ENCODE data around the gene SNAP47.

The SNAP47 gene

DNA sequence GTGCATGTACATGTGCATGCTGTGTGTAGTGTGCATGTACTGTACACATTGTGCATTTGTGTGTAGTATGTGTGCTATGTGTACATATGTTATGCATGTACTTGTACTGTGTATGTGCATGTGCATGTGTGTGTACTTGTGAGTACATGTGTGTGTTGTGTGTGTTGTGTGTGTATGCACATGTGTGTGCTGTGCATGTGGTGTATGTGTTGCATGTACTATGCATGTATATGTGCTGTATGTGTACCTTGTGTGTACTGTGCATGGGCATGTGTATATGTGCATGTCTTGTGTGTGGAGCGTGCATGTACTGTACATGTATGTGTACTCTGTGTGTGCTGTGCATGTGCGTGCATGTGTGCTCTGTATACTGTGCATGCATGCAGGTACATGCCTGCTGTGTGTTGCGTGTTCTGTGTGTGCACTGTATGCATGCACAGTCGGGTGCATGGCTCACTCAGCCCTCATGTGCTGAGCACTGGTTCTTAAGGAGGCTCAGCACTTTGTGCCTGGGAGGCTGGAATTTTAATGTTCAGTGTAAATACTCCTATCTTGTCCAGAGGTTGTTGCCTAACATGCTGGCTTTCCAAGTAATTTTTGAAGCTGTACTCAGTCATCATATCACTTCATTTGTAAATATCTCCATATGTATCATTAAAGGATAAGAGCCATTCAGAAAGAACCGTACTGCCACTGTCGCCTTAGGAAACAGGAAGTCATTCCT lies 32.3 kb downstream of the SNAP47 start:
- DNase-seq (ENCODE audit: low read depth) = no peak
- TF ChIP-seq CTCF (IDR thresholded peaks at IDR 0.05; ENCODE audit: low read depth, low read length, missing control alignments) = no peak
- in situ Hi-C loops (cut with HindIII; ENCODE audit: low sequenced_read_pairs) = loop anchor here (25.0 kb wide), 1 partner anchor 170 kb away; the partner anchor contains the start of gene WNT9A
- H3K4me3 ChIP-seq (ENCODE audit: low read depth, low read length) = no peak overlapping the region

GRCh38 chr1:227768125-227768439 lies 32.8 kb downstream of the SNAP47 start:
- no peak overlapping the region for H3K4me3 ChIP-seq (ENCODE audit: low read depth, low read length)
- no peak for DNase-seq (ENCODE audit: low read depth)
- no peak for TF ChIP-seq CTCF (IDR thresholded peaks at IDR 0.05; ENCODE audit: low read depth, low read length, missing control alignments)
- in situ Hi-C loops (cut with HindIII; ENCODE audit: low sequenced_read_pairs) = loop anchor here (25.0 kb wide), 1 partner anchor 169 kb away; the partner anchor contains the start of gene WNT9A

DNA sequence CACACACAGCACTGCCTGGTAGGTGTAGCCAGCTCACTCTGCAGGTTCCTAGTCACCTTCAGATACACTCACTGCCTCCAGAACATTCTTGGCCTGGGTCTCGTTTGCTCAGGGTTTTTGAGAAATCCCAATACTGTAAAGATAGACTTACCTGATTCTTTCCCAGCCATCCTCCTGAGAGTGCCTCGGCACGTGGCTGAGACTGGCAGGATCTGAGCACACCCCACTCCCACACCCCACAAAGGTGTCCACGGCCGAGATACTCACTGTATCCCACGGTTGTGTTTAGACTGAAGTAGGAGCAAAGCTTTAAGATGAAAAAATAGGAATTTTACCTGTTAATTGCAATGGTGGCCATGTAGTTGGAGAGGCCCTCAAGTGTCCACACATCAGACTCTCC lies 33.4 kb downstream of the SNAP47 start:
- in situ Hi-C loops (cut with HindIII; ENCODE audit: low sequenced_read_pairs) = loop anchor here (25.0 kb wide), 1 partner anchor 169 kb away; the partner anchor contains the start of gene WNT9A
- TF ChIP-seq CTCF (IDR thresholded peaks at IDR 0.05; ENCODE audit: low read depth, low read length, missing control alignments) = no peak
- no peak overlapping the region for H3K4me3 ChIP-seq (ENCODE audit: low read depth, low read length)
- DNase-seq (ENCODE audit: low read depth) = no peak

DNA sequence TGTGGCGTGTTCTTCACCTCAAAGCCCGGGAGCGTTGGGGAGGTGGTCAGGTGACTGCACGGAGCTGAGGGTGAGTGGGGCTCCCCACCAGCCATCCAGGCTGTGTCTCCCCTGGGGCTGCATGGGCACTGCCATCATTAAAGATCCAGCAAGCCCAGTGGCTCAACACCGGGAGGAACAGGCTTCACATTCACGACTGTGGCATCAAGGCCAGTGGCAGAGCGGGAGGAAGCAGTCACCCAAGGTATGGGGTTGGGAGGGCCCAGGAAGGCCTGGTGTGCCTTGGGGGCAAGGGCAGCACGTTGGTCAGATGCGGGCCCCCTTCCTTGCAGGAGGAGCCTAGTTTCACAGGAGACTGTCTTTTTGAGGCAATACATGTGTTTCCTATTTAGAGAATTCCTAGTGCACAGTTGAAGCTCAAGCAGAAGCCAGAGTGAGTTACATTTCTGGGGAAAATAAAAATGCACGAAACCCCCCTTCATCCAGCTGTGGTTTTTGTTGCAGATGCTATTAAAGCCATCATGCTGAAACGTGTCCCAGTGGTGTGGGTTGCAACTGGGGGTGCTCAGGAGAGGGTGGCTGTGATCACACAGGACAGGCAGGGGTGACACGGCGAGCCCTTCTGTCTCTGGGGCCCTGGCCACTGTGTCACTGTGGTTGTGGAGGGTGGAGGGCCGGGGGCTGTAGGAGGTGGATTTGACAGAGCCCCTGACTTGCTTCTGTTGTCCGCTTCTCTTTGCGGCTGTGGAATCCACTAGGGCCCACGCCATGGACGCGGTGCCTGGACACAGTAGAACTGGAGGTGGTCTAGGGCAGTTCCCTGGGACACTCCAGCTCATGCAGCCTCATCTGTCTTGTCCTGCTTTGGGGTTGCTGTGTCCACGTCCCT lies 34.1 kb downstream of the SNAP47 start:
- no peak for DNase-seq (ENCODE audit: low read depth)
- TF ChIP-seq CTCF (IDR thresholded peaks at IDR 0.05; ENCODE audit: low read depth, low read length, missing control alignments) = no peak
- H3K4me3 ChIP-seq (ENCODE audit: low read depth, low read length) = no peak overlapping the region
- in situ Hi-C loops (cut with HindIII; ENCODE audit: low sequenced_read_pairs) = loop anchor here (25.0 kb wide), 1 partner anchor 168 kb away; the partner anchor contains the start of gene WNT9A

GRCh38 chr1:227769936-227770494 lies 34.8 kb downstream of the SNAP47 start:
- no peak for DNase-seq (ENCODE audit: low read depth)
- H3K4me3 ChIP-seq (ENCODE audit: low read depth, low read length) = no peak overlapping the region
- in situ Hi-C loops (cut with HindIII; ENCODE audit: low sequenced_read_pairs) = loop anchor here (25.0 kb wide), 1 partner anchor 167 kb away; the partner anchor contains the start of gene WNT9A
- TF ChIP-seq CTCF (IDR thresholded peaks at IDR 0.05; ENCODE audit: low read depth, low read length, missing control alignments) = no peak

DNA sequence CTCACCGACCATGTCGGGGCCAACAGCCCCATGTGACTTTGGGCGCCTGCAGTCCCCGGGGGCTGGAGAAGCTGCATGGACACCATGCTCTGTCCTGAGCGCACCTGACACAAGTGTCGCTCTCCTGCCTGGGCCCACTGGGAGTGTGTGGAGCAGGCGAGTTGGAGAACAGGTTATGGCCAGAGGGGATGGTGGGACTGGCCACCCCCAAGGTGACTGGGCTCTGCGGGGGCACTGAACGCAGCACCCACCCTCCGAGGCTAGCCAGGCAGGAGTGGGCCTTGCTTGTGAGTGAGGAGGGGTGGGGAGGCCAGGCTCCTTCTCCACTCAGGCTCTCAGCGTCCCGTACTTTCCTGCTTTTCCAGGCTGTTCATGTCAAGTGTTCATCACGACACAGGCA lies 35.6 kb downstream of the SNAP47 start:
- no peak for TF ChIP-seq CTCF (IDR thresholded peaks at IDR 0.05; ENCODE audit: low read depth, low read length, missing control alignments)
- DNase-seq (ENCODE audit: low read depth) = no peak
- no peak overlapping the region for H3K4me3 ChIP-seq (ENCODE audit: low read depth, low read length)
- in situ Hi-C loops (cut with HindIII; ENCODE audit: low sequenced_read_pairs) = loop anchor here (25.0 kb wide), 1 partner anchor 166 kb away; the partner anchor contains the start of gene WNT9A

All from astrocyte of the cerebellum (primary cell).